GM18861 (cell line): Measurements from ENCODE around the gene NBPF20.
"Not testable (repeated sequence)": the region's sequence is repeated elsewhere in the genome, so short reads cannot be mapped to it uniquely, and the experiment has no call there.

Experiments
- ATAC-seq: cut with Tn5 transposase; IDR thresholded peaks from one replicate; pipeline ENCODE4 v1.9.1; 2021; ENCODE audit not compliant: unreplicated experiment

The NBPF20 gene, protein sequence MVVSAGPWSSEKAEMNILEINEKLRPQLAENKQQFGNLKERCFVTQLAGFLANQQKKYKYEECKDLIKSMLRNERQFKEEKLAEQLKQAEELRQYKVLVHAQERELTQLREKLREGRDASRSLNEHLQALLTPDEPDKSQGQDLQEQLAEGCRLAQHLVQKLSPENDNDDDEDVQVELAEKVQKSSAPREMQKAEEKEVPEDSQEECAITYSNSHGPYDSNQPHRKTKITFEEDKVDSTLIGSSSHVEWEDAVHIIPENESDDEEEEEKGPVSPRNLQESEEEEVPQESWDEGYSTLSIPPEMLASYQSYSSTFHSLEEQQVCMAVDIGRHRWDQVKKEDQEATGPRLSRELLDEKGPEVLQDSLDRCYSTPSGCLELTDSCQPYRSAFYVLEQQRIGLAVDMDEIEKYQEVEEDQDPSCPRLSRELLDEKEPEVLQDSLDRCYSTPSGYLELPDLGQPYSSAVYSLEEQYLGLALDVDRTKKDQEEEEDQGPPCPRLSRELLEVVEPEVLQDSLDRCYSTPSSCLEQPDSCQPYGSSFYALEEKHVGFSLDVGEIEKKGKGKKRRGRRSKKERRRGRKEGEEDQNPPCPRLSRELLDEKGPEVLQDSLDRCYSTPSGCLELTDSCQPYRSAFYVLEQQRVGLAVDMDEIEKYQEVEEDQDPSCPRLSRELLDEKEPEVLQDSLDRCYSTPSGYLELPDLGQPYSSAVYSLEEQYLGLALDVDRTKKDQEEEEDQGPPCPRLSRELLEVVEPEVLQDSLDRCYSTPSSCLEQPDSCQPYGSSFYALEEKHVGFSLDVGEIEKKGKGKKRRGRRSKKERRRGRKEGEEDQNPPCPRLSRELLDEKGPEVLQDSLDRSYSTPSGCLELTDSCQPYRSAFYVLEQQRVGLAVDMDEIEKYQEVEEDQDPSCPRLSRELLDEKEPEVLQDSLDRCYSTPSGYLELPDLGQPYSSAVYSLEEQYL (N-terminal part only)

DNA sequence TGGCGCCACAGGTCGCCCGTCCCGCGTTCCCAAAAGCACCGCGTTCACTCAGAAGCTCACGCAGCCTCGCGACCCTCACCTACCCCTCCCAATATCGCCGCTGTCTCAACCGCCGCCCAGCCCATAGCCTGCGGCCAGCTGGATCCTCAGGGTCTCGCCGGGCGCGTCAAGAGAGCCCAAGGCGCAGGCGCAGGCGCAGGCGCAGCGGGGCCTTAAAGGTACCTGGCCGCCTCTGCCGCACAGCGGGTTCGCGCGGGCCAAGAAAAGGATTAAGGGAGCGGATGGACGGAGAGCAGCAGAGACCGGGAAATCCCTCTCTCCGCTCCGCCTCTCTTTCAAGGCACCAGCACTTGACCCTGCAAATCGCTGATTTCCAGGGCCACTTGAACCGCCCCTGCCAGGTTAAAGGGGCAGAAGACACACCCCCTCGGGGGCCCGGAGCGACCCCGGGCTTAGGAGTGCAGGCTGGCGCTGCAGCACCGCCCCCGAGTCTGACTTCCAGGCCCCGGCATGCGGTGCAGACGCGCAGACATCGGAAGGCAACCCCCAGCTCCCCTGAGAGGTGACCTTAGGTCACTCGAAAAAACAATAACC is at the start of gene NBPF20:
Gene NBPF20, minus strand, starts transcription at position 168 of the 594 bp plus-strand sequence. CDS start 20,331 bp downstream, outside the sequence.
- peak; percentile 90 for ATAC-seq

DNA sequence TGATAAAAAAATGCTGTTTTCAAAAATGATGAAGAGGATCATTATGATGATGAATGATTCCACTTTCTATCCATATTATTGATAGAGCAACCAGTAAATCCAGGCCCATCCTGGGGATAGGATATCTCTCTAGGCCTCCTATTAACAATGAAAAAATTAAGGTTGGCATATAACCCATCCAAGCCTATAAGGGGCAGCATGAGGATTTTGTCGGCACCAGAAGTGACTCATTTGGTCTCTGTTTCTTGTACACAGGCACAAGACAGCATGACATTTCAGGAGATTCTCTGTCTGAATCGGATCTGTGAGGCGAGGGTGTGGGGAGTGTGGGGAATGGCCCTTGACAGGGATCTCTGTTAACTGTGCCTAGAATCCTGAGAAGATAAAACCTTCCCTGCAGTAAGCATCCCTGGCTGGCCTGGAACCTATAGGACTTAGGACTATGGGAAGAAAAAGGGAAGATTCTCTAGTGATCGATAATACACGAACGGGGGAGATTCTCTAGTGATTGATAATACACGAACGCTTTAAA is 49.5 kb upstream of the NBPF20 start:
- ATAC-seq = not testable (repeated sequence)

DNA sequence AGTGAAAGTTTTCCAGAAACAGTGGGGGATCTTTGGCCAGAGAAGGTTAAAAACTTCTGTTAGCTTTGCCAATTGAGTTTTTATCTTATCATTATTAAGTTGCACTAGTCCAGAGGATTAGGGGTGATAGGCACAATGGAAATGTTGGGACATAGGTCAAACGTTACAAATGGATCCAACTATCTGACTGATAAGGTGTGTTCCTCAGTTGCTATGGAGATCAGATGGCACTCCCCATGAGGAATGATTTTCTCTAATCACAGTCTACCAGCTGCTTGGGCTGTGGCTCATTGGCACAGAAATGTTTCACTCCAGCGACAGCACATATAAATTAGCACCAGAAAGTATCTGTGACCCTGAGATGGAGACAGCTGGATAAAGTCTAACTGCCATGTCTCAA is 47.3 kb upstream of the NBPF20 start:
- ATAC-seq = not testable (repeated sequence)

DNA sequence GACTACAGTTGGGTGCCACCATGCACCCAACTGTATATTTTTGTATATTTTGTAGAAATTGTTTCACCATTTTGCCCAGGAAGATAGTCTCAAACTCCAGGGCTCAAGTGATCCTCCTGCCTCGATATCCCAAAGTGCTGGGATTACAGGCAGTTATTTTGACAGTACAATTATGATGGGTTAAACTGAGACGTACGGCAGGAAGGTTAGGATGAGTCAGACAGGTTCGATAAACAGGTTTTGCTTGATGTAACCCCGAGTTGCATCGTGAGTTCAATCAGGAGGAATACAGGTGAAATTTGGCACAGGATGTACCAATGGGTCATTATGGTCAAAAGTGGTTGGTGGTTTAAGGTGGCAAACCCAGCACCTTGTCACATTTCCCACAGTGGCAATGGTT is 46.0 kb upstream of the NBPF20 start:
- ATAC-seq = not testable (repeated sequence)

DNA sequence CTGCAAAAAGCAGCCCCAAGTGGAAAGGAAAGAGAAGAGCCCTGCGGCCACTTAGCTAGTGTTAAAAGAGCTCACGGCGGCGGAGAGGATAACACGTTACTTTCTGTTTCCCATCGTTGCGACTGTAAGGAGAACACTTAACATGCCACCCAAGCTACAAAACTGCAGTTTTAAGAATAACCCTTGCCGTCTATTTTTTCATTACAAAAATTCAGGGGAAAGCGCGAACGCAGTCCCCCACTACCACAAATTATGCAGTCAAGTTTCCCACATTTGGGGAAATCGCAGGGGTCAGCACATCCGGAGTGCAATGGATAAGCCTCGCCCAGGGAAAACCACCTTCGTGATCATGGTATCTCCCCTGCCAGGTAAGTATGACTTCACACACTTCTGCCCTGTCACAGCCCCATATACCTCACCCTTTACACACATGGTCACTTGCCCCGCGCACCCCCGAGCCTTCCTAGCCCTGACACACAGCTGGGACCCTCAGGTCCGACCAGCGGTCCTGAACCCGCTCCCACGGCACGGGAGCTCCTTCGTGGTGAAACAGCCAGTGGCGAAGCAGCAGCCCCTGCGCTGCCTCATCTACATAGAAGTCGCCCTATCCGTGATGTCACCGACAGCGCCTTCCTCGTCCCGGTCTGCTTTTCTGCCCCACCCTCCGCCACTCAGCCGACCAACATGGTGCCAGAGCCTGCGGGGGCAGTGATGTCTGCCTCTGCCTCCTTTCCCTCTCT is 40.2 kb upstream of the NBPF20 start:
- peak; percentile 82 for ATAC-seq

DNA sequence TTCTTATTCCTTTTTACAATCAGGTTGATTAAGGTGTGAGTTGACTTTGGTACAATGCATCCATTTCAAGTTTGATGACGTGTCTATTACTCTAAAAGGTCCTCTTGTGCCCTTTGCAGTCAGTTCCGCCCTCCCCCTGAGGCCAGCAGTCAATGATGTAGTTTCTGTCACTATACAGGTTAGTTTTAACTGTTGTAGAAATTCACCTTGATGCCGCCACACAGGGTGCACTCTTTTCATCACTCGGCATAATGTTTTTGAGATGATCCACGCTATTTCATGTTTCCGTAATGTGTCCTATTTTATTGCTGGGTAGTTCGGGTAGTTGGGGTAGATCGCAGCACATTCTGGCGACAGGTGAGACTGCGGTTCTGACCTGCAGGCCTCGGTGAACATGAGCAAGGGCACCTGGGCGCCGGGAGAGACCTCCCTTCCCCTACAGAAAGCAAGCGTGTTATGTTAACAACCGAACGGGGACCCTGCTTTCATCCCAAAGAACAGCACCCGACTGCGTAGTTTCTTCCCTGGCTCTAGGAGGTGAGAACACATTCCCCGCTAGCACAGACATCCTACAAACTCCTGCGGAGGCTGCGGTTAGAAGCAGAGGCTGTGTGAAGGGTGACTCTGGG is 39.4 kb upstream of the NBPF20 start:
- not testable (repeated sequence) for ATAC-seq

DNA sequence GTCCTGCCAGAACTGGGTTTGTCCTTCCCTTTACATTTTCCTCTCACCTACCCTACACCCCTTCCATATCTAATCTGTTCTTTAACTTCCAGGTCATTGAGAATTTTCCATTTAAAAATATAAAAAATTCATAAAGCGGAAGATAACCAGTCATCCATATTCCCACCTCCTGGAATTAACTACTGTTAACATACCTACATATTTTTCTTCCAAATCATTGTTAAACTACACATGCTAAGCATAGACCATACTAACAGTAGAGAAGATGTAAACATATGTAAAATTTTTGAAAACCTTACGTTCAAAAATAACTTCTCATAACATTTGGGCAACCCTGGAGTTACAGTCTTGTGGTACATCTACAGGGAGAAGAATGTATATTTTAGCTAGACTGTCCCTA is 38.6 kb upstream of the NBPF20 start:
- not testable (repeated sequence) for ATAC-seq

DNA sequence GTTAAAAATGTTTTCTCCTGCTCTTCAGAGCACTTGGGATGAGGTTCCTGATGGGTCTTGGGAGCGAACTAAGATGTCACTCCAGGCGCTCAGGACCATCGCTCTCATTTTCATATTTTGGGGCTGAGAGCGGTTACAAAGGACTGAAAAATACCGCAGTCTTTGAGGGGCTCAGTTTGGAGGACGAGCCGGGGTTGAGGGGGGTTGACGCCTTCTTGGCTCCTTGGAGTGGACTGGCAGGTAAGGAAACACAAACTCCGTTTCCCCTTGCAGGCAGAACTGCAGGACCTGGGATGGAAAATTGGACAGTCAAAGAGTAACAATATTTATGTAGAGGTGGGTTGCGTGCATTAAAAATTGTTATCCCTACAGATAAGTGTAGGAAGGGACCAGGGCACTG is 35.3 kb upstream of the NBPF20 start:
- ATAC-seq = not testable (repeated sequence)

DNA sequence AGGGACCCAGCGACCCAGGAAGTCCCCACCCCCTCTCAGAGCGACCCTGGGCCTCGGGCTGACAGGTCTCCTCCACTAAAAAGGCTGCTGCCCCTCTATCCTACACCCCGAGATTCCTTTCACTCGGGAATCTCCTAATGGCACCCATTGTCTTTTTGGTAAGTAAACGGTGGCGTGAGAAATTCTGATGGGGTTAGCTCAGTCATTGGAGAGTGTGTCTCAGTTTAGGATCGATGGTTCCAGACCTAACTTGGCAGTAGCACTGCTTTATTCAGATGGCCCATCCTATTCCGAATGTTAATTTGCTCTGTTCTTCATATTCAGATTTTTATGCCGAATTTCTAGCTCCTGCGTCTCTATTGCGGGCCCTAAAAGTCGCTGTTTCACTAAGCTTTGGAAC is 34.6 kb upstream of the NBPF20 start:
- not testable (repeated sequence) for ATAC-seq

DNA sequence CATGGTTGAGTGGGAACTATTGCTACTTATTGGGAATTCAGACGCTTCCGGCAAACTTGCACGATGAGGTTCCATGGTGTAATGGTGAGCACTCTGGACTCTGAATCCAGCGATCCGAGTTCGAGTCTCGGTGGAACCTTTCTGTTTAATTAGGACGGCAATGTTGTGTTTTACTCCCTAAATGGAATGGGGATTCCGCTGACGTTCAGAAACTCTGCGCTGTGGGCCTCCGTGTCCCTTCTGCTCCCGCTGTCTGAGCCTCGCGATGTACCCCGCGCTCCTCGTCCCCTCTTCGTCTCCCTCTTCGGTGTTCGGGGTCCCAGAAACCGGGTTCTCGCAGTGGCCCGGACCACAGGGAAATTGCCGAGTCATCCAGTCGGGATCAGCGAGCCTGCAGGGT is 34.2 kb upstream of the NBPF20 start:
- ATAC-seq = not testable (repeated sequence)

DNA sequence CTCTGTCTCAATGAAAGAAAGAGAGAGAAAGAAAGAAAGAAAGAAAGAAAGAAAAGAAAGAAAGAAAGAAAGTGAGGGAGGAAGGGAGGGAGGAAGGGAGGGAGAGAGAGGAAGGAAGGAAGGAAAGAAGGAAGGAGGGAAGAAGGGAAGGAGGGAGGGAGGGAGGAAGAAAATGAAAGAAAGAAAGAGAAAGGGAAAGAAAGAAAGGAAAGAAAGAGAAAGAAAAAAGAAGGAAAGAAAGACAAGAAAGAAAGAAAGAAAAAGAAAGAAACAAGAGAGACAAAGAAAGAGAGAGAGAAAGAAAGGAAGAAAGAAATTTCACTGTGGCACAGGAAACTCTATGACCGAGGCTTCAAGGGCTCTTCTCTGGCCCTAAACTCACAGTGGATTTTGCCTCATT is 33.7 kb upstream of the NBPF20 start:
- ATAC-seq = not testable (repeated sequence)

DNA sequence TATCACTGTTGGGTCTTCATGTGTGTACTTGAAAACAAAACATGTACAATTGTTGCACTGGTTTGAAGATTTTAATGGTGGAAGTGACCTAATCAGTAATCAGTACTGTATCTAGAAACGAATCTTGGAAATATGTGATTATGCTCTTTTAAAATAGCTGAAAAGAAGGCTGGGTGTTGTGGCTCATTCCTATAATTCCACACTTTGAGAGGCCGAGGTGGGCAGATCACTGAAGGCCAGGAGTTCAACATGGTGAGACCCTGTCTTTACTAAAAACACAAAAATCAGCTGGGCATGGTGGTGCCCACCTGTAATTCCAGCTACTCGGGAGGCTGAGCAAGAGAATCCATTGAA is 29.4 kb upstream of the NBPF20 start:
- ATAC-seq = not testable (repeated sequence)

DNA sequence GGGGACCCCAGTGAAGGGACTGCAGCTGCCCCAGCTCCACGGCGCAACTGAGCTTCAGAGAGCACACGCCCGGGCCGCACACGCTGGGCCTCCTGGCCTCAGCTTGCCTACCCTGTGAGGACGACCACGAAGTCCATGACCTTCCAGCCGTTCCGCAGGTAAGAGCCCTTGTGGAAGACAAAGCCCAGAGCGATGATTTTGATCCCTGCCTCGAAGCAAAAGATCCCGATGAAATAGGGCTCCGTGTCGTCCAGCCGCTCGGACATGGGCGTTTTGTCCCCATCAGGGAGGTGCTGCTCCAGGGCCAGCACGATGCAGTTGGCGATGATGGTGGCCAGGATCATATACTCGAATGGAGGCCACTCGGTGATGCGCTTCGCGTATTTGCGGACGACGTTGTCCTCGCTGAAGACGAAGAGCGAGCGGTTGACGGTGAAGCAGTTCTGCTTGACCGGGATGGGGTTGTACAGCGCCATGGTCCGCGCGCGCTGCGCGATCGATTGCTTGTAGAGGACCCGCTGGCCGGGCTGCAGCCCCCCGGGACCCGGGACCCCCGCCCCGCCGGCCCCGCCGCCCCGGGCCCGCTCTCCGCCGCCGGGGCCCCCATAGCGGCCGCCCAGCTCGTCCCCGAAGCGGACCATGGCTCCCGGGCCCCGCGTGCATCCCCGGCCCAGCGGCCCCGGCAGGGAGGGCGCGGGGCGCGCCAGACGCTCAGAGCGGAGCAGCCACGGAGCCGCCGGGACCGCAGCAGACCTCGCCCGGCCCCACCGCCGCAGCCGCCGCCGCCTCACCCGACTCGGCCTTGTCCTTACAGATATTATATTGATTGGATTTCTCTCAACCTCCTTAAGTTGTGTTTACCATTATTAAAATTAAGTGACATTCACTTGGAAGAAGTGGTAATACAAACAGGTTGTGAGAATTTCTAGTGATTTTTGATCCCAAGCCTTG is 28.7 kb upstream of the NBPF20 start:
- not testable (repeated sequence) for ATAC-seq

DNA sequence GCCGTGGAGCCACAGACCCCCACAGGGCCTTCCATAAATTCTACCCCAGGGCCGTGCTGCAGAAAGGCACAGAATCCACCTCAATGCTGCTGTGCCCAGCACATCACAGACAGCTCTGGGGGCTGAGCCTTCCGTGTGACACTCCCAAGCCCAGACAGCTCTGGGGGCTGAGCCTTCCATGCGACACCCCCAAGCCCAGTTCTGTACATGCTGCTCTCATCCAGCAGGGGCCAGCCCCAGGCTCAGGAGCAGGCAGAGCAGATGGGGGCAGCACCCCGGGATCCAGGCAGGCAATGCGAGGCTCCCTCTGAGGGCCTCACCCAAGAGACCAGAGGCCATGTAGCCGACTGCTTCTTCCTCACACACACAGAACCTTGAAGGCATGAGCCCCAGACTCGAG is 27.1 kb upstream of the NBPF20 start:
- ATAC-seq = not testable (repeated sequence)

DNA sequence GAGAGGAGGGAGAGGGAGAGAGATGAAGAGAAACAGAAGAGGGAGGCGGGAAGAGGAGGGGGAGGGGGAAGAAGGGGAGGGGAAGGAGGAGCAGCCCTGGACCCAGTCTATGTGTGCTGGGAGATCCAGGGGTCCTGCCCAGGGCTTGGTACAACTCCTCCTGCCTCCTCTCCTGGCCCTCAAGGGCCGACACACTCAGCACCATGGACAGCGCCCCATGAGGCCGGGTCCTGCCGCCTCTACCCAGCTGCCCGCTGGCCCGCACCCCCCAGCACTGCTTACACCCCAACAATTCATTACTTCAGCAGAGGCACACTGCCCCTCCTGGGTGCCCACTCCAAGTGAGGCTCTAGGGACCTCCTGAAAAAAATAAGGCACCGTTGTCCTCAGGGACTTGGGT is 26.5 kb upstream of the NBPF20 start:
- ATAC-seq = not testable (repeated sequence)

DNA sequence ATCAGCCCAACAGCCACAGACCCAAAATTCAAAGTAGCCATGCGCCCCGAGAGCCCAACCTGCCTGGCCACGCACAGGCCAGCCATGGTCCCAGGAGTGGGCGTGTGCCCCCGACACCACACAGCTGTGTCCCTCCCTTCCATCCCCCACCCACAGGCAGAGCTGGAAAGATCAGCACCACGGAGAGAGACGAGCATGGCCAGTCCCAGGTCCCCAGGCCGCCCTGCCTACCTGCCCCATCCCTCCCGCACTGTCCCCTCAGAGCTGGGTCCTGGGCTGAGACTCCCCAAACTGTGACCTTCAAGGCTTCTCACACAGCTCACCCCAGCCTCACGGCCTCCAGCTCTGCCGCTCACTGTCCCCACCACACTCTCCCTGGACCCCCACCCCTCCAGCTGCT is 19.8 kb upstream of the NBPF20 start:
- not testable (repeated sequence) for ATAC-seq

DNA sequence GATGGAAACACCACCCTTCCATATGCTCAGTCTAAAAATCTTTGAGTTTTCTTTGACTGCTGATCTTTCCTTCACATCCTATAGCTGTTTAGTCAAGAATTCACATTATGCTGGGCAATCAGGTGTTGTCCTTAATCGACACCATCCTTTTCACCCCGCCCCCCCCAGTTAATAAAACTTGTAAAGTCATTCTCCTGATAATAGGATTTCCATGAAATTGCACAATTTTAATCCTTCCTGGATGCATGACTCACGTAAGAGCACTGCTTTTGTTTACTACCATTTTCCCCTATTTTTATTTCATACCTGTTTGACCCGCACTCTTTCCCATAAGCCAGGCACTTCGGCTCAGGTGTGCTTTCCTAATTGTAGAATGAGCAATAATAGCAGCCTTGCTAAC is 16.9 kb upstream of the NBPF20 start:
- ATAC-seq = not testable (repeated sequence)

DNA sequence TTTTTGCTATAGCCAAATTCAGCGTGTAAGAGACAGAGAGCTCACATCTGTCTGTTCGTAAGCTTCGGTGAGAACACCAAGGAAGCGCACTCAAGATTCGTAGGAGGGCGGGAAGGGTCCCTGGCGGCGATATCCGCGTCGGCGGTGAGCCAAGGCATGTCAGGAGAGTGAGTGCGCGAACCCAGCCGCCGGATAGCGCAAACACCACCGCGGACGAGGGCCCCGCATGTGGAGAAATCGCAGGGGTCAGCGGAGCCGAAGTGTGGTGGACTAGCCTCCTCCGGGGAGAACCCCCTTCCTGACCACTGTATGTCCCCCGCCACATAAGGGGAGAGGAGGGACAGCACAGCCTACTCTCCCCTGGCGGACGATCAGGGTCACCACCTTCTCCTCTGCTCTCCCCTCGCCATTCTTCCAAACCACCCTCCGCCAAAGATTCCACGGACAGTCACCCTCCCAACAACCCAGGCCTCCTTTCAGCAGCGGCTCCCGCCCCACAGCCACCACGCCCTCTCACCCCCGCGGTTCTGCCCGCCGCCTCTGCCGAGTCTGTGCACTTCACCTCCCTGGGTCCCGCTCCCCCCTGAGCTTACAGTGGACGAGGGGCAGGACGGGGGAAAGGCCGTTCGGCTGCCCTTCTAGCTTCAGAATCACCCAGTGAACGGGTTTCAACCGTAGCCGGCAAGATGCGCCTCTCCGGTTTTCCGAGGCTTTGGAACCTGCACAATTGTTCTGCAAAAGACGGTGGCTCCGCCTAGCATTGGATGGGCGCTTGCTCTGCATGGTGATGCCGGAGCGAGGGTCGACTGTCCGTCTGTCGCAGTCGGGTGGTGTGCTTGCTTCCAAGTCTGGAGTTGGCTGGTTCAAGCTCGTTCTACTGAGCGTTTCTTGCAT is 6.2 kb upstream of the NBPF20 start:
- ATAC-seq = not testable (repeated sequence)
